GM19240 (cell line): ENCODE data around the gene PALM3.
A peak's percentile ranks its signal among the peaks of the same experiment; 100 is the strongest.

Experiments used
- DNase-seq: peaks from one replicate; pipeline ENCODE4 v3.0.0; 2011; ENCODE audit warnings: low spot score; ENCODE audit not compliant: insufficient read length

Gene PALM3

DNA sequence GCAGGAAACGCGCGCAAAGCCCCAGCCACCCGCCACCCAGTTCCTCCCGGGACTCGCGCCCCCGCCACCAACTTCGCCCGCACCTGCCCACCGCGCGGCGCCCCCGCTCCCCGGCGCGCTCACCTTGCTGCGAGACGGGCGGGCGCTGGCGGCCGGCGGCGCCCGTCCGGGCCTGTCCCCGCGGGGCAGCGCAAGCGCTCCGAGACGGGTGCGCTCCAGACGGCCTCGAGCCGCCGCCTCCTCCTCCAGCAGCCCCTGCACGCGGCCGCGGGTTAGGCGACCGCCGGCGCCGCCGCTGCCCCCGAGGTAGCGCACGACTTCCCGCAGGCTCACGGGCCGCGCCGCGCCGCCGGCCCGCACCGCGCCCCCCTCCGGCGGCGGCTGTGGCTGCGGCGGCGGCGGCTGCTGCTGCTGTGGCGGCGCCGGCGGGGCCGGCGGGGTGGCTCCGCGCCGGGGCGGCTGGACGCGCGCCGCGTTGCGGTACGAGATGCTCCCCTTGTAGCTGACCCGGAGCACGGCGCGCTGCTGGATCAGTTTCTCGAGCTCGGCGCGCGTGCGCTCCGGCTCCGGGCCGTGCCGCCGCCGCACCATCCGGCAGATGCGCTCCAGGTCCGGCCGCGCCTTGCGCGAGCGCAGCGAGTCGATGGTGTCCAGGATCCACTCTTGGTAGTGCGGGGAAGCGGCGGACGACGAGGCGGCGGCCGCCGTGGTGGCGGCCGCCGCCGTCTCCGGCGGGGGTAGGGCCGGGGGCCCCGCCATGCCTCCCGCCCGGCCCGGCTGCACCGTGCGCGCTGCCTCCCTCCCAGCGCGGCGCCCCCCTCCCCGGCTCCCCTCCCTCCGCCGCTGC lies 28.0 kb upstream of the PALM3 start:
- peak; percentile 72 for DNase-seq

DNA sequence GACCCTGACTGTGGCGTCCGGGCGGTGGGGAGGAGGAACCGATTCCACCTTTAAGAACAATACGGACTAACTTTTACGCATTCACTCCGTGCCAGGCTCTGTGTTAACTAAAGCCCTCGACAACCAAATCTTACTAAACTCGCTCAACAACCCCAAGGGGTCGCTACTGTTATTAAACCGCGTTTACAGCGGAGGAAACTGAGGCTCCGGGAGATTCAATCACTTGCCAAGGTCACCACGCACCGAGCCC lies 27.5 kb upstream of the PALM3 start:
- DNase-seq = no peak

DNA sequence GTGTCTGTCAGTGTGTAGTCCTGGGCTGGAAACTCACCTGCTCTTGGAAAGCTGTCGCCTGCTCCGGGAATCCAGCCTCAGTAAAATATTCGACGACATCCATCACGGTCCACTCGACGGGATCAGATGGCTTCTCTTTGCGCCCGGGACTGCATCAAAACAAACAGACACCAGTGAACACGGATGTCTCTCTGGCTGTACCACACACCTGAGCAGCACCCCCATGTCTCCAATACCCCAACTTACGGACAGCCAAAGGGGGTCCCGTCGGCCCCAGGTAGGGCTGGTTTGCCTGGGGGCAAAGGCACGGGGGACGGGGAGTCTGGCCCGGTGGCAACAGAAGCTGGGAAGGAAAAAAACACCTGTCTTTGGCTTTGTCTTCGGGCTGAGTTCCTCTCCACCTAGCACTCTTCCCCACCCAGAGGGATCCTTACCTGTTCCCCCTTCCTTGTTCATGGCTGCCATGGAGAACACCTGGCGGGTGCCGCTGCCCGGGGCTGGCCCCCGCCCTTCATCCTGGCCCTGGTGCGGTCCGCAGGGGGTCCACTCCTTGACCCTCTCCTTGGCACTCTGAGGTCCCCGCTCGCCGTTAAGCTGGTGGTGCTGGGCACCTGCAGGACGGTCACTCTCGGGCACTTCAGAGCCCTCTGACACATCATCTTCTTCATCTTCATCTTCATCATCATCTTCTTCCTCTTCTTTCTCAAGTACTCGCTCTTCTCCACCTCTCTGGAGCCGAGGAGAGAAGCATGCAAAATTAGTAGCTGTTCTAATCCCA lies 26.9 kb upstream of the PALM3 start:
- no peak for DNase-seq

DNA sequence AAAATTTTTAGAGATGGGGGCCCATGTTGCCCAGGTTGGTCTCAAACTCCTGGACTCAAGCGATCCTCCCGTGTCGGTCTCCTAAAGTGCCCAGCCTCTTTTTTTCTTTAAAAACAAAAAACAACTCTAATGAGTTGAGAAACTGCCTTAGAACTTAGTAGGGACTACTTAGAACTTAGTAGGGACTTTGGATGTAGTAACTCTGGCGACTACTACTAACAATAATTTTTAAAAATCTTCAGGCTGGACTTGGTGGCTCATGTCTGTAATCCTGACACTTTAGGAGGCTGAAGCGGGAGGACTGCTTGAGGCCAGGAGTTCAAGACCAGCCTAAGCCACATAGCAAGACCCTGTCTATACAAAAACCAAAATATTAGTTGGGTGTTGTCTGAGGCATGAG lies 24.2 kb upstream of the PALM3 start:
- no peak for DNase-seq

DNA sequence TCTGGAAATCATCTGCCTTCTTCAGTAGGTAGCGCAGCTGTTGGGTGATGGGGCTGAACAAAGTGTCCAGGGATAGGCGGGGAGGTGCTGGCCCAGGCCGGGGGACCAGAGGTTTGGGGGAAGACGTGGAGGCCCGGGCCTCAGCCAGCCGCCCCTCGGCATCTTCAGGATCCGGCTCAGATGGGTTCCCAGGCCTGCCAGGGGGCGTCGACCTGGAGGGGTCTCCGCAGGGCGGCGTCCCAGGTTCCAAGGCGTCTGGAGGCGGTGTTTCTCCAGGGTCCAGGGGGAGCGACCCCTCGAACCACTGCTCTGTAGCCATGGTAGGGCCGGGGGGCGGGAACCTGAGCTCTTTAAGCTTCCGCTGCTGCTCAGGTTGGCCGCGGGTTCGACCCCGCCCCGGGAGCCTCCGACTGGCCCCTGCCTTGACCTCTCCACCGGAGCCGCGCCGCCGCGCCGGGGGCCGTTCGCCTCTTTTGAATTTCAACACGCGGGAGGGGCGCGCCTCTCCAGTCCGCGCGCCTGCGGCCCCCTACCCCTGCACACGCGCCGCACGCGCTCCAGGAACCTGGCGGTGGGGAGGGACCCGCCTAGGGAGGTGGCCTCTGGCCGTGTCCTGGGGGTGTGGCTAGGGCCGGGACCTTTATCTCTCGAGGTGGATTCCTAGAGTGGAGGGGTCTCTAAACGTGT lies 23.6 kb upstream of the PALM3 start, which contains the start of gene C19orf67:
C19orf67 (minus strand) TSS at position 475 of the 687 bp plus-strand sequence; CDS start at position 319, 156 bp downstream.
- no peak for DNase-seq

DNA sequence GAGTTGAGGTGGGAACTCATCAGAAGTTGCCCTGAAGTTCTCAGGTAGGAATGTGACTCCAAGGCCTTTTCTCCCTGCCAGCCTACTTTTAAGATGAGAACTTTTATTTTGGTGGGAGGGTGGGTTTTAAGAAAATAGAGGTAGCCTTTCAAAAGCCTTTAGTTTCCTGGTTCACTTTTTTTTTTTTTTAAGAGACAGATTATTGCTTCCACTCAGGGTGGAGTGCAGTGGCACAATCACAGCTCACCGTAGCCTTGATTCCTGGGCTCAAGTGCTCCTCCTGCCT lies 20.7 kb upstream of the PALM3 start:
- no peak for DNase-seq

DNA sequence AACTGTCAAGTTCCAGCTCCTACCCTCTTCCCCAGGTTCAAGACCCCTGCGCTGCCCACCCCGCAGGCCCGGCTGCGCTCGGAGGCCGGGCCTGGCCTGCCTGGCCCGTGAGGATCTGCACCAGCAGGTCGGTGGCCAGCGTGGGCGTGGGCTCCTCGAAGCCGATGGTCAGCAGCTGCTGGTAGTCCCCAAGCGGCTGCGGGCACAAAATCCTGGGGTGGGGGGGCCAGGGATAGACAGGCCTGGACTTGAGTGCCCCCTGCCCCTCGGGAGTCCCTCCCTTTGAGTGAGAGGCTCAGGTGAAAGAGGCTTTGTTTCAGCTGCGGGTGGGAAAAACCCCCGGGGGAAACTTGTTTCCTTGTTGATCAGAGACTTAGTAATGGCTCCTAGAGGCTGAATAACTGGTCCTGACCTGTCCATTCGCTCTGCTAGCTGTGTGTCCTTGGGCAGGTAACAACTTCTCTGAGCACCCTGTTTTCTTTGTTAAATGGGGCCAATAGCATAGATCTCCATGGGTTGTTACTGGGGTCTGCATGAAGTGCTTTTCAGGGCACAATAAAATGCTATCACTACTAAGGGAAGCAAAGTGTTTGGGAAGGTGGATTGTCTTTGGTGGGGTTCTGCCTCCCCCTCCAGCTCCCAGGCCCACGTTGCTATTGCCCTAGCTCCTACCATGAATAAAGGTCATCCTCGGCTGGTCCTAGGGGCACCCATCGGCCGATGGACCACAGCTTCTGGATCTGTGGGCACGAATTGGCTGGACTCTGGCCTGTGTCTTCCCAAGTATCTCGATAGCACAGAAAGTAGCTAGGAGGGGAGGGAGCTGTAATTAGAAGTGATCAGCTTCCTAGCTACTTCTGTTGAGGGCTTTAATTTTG lies 20.2 kb upstream of the PALM3 start:
- DNase-seq = no peak

DNA sequence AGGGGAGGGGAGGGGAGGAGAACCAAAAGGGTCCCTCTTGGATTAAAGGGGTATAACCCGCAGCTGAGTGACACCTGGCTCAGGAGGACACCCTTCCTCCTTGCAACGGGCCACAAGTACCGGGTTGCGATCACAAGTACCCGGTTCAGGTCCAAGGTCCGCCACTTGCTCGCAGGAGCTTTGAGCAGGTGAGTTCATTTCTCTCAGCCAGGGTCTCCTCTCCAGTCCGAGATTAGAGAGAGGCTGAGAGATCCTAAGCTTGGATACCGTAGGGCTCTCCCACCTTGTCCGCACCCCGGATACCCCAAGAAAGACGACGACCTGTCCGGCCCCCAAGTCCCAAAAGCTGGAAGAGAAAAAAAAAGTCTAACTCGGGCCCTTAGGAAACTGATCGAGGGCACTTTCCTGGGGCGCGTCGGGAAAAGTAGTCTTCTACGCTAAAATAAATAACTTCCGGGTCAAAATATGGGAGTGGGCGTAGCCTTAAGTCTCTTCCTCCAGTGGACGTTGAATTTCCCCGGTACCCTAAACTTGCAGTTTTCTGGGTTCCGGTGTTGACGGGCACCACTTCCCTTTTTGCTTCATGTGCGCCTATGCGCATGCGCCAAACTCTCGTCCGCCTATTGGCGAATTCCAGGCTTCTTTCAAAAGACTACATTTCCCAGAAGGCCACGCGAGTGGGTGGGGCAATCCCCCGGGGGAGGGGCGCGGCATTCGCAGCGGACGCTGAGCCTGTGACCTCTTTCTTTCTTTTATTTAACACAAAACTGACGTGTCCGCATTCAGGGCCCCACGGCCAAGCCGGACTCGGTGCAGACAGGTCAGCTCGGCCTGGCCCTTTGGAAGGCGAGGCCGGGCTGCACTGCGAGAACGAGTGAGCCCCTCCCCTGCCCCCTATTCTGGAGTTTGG lies 19.3 kb upstream of the PALM3 start:
- peak; percentile 100 for DNase-seq

DNA sequence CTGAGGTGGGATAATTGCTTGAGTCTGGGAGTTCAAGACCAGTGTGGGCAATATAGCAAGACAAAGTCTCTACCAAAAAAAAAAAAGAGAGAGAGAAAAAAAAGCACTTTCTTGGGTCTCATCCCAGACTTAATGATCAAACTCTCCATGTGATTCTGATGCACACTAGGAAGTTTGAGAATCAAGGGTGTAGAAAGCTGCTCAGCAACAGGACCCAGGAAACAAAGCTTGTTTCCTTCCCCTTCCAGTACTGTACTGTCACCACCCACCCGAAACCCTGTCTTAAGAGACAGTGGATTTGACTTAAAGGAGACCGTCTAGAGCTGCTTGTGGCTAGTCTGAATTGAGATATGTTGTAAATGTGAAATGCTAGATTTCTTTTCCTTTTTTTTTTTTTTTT lies 16.5 kb upstream of the PALM3 start:
- no peak for DNase-seq

DNA sequence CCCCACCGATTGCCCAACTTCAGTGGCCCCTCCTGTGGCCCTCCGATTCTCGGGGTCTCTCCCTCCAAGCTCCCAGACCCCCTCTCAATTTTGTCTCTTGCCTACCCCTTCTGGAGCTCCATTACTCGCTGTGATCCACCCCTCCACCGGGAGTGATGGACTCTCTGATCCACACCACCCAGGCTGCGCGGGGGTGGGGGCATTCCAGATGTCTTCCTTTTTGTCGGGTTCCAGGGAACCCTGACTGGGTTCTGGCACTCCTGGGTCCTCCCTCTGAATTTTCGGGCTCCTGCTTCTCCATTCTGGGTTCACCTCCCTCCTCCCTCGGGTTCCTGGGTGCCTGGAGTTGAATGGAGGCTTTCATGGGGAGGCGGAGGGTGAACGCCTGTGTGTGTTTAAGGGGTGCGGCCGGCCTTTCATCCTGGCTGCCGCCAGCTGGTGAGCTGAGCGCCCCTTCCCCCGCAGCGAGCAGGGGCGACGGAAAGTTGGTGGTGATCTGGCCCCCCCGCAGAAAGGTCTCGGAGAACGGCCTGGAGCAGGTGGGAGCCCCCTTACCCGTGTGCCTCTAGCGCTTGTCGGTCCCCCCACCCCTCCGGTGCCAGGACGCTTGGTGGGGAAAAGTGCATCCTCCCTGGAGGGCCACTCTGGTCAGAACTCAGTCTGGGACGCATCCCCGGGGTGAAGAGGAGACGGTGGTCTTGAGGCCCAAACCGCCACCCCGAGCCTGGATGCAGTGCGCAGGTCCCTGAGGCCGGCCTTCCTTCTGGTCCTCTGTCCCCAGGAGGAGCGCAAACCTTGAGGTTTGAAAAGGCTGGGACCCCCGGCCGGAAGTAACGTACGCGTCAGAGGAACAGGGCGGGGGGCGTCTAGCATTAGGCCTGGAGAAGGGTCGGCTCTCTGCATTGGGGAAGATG lies 12.3 kb upstream of the PALM3 start:
- no peak for DNase-seq

DNA sequence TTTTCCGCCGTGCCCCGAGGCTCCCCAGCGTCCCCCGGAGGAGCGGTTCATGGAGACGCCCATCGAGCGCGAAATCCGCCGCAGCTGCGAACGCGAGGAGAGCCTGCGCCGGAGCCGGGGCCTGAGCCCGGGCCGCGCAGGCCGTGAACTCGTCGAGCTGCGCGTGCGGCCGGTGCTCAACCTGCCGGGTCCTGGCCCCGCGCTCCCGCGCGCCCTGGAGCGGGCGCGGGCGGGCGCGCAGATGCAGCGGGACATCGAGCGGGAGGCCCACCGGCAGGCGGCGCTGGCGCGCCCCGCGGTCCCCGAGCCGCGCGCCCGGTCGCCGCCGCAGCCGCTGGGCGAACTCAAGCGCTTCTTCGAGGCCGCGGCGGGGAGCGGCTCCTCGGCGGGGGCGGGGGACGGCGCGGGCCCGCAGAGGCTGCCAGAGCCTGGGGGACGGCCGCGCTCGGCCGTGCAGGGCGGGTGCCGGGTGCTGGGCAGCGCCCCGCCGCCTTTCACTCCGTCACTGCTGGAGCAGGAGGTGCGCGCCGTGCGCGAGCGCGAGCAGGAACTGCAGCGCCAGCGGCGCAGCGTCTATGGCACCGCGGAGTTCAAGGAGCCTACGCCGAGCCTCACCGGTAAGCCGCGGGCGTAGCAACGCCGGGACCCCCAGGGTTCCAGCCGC lies 11.5 kb upstream of the PALM3 start:
- DNase-seq = no peak

DNA sequence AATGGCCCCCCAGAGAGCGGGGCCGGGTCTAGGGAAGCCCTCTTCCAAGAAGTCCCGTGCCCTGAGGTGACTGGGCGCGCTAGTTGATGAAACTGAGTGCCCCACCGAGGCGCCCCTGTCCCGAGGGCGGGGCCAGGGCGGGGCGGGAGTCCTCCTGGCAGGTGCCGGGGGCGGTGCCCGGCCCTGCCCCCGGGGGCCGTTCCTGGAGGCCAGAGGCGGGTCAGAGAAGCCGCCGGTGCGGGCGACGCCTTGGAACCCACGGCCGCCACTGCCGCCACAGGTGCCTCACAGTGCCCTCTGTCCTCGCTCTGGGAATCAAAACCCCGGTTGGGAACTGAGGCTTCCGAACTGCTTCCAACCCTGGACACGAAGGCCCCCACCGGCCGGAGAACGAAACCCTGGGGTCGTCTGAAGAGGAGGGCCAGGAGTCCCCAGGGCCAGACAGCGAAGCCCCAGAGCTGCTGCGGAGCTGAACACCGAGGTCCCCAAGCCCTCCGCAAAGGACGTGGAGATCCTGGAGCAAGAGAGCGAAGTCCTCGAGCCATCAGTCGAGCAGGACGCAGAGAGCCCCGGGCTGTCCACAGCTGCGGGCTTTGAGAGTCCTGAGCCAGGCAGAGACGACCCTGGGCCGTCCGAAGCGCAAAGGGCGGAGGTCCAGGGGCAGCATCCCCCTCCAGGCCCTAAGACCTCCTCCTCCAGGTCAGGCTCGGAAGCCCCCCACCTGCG lies 10.8 kb upstream of the PALM3 start, which contains the start of gene MISP3:
MISP3 (plus strand) TSS at position 252 of the 726 bp plus-strand sequence. CDS start 524 bp downstream, outside the sequence.
- no peak for DNase-seq

DNA sequence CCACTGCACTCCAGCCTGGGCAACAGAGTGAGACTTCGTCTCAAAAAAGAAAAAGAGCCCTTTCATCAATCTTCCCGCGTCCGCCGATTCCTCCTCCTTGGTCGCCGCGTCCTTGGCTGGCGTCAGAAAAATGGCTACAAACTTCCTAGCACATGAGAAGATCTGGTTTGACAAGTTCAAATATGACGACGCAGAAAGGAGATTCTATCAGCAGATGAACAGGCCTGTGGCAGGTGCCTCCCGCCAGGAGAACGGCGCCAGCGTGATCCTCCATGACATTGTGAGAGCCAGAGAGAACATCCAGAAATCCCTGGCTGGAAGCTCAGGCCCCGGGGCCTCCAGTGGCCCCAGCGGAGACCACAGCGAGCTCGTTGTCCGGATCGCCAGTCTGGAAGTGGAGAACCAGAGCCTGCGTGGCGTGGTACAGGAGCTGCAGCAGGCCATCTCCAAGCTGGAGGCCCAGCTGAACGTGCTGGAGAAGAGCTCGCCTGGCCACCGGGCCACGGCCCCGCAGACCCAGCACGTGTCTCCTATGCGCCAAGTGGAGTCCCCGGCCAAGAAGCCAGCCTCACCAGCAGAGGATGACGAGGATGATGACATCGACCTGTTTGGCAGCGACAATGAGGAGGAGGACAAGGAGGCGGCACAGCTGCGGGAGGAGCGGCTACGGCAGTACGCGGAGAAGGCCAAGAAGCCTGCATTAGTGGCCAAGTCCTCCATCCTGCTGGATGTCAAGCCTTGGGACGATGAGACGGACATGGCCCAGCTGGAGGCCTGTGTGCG lies 8.6 kb upstream of the PALM3 start:
- DNase-seq = no peak

DNA sequence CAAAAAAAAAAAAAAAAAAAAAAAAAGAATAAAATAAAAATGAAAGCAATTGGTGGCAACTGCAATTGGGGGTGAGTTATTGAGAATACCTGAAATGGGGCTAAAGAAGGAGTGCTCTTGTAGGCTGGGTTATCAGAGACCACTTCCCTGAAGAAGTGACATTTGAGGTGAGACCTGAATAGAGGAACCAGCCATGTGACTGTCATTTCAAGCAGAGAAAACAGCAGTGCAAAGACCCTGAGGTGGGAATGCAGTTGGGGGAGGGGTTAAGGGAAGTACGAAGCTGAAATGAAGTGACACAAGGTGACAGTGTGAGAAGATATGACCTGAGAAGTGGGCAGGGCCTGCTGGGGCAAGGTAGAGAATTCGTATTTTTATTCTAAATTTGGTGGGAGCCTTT lies 4.3 kb upstream of the PALM3 start:
- no peak for DNase-seq

DNA sequence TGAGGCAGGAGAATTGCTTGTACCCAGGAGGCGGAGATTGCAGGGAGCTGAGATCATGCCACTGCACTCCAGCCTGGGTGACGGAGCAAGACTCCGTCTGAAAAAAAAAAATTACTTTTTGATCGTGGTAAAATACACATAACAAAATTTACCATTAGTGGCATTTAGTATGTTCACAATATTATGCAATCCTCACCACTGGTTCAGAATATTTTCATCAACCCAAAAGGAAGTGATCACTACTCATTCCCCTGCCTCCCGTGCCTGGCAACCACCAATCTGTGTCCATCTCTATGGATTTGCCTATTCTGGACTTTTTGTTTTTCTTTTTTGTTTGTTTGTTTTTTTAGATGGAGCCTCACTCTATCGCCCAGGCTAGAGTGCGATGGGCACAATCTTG lies 1.2 kb upstream of the PALM3 start:
- DNase-seq = no peak

DNA sequence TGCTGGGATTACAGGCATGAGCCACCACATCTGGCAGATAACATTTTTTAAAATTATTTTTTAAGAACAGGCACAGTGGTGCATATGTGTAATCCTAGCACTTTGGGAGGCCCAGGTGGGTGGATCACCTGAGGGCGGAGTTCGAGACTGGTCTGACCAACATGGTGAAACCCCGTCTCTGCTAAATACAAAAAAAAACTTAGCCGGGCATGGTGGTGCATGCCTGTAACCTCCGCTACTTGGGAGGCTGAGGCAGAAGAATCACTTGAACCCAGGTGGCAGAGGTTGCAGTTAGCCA lies 631 bp upstream of the PALM3 start:
- DNase-seq = no peak

DNA sequence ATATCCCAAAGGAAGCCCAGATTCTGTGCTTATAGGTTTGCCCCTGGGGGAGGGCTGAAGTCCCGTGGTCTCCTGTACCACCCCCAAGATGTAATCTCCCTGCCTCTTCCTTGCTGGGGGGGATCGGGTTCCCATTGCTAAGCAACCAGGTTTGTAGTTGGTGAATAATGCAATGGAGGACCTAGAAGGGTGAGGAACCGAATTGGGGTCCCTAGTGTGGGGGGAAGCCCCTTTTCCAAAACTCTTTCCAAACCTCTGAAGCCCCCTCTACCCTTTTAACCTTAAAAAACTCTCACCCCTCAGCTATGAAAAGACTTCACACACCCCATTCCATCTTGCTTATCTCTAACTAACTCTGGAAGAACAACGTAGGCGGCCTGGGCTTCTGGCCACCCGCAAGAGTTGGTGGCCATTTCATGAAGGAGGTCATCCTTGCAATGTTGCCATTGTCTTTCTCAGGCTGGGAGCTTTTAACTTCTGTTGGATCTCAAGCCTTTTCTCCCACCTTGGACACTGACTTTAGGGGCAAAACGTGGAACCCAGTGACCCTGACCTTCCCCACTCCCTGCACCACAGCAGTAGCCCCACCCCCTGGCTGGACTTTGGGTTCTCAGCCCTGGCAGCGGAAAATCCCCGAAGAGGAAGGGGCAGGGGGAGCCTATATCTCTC lies 661 bp downstream of the PALM3 start:
- no peak for DNase-seq
